ENCODE measurements around the gene POMT1. TPM values are rescaled to one million over a fixed set of nuclear protein-coding genes. Genes with fewer than 3 reads are reported as not detected.

POMT1 gene
- total RNA-seq, 4 donors from 2014 or later: 18.7 to 23.5 (median 19.7) TPM

- DNase-seq (ENCODE audit: low spot score) (no peak), ATAC-seq (ENCODE audit: low FRiP score) (no peak)
- TF ChIP-seq CTCF (IDR thresholded peaks at IDR 0.05): no peak
These were observed 29.4 kb upstream of the POMT1 start for GRCh38 chr9:131473198-131473885.

GRCh38 chr9:131473891-131474290 lies 28.8 kb upstream of the POMT1 start:
- no peak for ATAC-seq (ENCODE audit: low FRiP score)
- no peak for TF ChIP-seq CTCF (IDR thresholded peaks at IDR 0.05)
- DNase-seq (ENCODE audit: low spot score): no peak

- no peak for ATAC-seq (ENCODE audit: low FRiP score)
- TF ChIP-seq CTCF (IDR thresholded peaks at IDR 0.05): no peak
- DNase-seq (ENCODE audit: low spot score): no peak
These were observed 28.0 kb upstream of the POMT1 start for GRCh38 chr9:131474711-131475110.

GRCh38 chr9:131475111-131475955 lies 27.4 kb upstream of the POMT1 start:
- TF ChIP-seq CTCF (IDR thresholded peaks at IDR 0.05): no peak
- DNase-seq (ENCODE audit: low spot score) (no peak), ATAC-seq (ENCODE audit: low FRiP score) (no peak)

- DNase-seq (ENCODE audit: low spot score) (no peak), ATAC-seq (ENCODE audit: low FRiP score) (no peak)
- no peak for TF ChIP-seq CTCF (IDR thresholded peaks at IDR 0.05)
These were observed 26.6 kb upstream of the POMT1 start for GRCh38 chr9:131475956-131476776.

- no peak for ATAC-seq (ENCODE audit: low FRiP score)
- no peak for TF ChIP-seq CTCF (IDR thresholded peaks at IDR 0.05)
- no peak for DNase-seq (ENCODE audit: low spot score)
These were observed 25.9 kb upstream of the POMT1 start for GRCh38 chr9:131476777-131477345.

Data from omental fat pad (tissue), 4 donors.